SK-N-SH treated with all-trans-retinoic acid at 6 μM for 48 hours (cell line): ENCODE results near the gene PIM3.

Source experiments
- ARNTL ChIP-seq: fragments of 450-650 bp; formaldehyde crosslinking; IDR thresholded peaks from 2 replicates; pipeline ENCODE4 v1.5.0; 2020; ENCODE audit warnings: low read depth, mild to moderate bottlenecking, moderate library complexity, borderline replicate concordance
- CREB5 ChIP-seq: fragments of 250-450 bp; sonication (Bioruptor Pico); IDR thresholded peaks from 2 replicates; pipeline ENCODE4 v1.5.1; 2020; ENCODE audit warnings: low read depth, mild to moderate bottlenecking, moderate library complexity
- POU6F1 ChIP-seq: fragments of 250-450 bp; sonication (Bioruptor Pico); IDR thresholded peaks from 2 replicates; pipeline ENCODE4 v1.8.0; 2021; ENCODE audit warnings: low read depth, mild to moderate bottlenecking, moderate library complexity, borderline replicate concordance
- PPARA ChIP-seq: fragments of 250-450 bp; sonication (Bioruptor Pico); IDR thresholded peaks from 2 replicates; pipeline ENCODE4 v1.5.0; 2020; ENCODE audit warnings: mild to moderate bottlenecking, borderline replicate concordance
- RARB ChIP-seq: fragments of 250-450 bp; sonication (Bioruptor Pico); IDR thresholded peaks from 2 replicates; pipeline ENCODE4 v1.8.0; 2021; ENCODE audit warnings: mild to moderate bottlenecking, moderate library complexity
- ZFP3 ChIP-seq: fragments of 250-450 bp; sonication (Bioruptor Pico); IDR thresholded peaks from 2 replicates; pipeline ENCODE4 v1.5.0; 2020; ENCODE audit warnings: mild to moderate bottlenecking, moderate library complexity
- ZNF565 ChIP-seq: fragments of 450-650 bp; formaldehyde crosslinking; conservative IDR thresholded peaks from 2 replicates; pipeline ENCODE4 v1.5.0; 2020; ENCODE audit warnings: low read depth, mild to moderate bottlenecking, moderate library complexity

DNA sequence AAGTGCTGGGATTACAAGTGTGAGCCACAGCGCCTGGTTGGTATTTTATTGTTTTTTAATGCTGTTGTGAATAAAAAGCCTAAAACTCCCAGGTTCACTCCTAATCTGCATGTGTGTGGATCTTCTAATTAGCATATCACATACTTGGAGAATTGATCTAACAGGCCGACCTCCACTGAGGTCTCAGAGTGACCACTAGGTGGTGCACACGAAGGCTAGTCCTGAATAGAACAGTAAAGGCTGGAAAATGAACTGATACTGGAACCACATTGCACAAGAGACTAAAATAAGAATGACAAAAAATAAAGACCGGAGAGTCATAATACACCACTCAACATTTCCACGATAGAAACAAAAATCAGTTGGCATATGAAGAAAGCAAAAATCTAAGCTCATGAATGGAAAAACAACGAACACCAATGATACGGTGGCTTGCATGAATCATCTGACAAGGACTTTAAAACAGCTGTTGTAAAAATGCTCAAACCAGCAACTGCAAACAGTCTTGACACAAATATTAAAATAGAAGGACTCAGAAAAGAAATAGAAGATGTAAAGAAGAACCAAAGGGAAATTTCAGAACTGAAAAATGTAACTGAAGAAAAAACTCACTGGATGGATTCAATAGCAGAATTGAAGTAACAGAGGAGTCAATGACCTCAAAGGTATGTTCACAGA is 19.2 kb downstream of the PIM3 start:
- TF ChIP-seq ARNTL (CRISPR knock-in tag) = no peak
- no peak for TF ChIP-seq RARB (CRISPR knock-in tag)
- TF ChIP-seq PPARA = no peak
- TF ChIP-seq ZNF565 (CRISPR knock-in tag) = no peak
- TF ChIP-seq ZFP3 = no peak
- no peak for TF ChIP-seq POU6F1 (CRISPR knock-in tag)
- TF ChIP-seq CREB5 (CRISPR knock-in tag) = no peak
